T follicular helper cell (primary cell): ENCODE measurements around the gene SMU1.
A peak's percentile ranks its signal among the peaks of the same experiment; 100 is the strongest.

Experiments used
- DNase-seq: peaks from one replicate; pipeline ENCODE4 v3.0.0-alpha.2; 2020; ENCODE audit warnings: low read depth

Gene SMU1

GRCh38 chr9:33044677-33045282 lies 31.7 kb downstream of the SMU1 start:
- no peak for DNase-seq

- DNase-seq, result peak; percentile 48
These were observed 32.3 kb downstream of the SMU1 start for GRCh38 chr9:33044162-33044673.

- DNase-seq, result no peak
These were observed 32.8 kb downstream of the SMU1 start for GRCh38 chr9:33043671-33044070.

GRCh38 chr9:33042473-33042872 lies 34.0 kb downstream of the SMU1 start:
- DNase-seq, result no peak

- no peak for DNase-seq
These were observed 34.9 kb downstream of the SMU1 start for GRCh38 chr9:33041432-33042188.

GRCh38 chr9:33040792-33041431 lies 35.6 kb downstream of the SMU1 start:
- DNase-seq, result no peak

GRCh38 chr9:33032865-33033264 lies 43.6 kb downstream of the SMU1 start:
- no peak for DNase-seq

GRCh38 chr9:33032292-33032691 lies 44.2 kb downstream of the SMU1 start:
- no peak for DNase-seq

- DNase-seq, result no peak
These were observed 46.2 kb downstream of the SMU1 start for GRCh38 chr9:33030285-33030684.

- DNase-seq, result no peak
These were observed 47.2 kb downstream of the SMU1 start for GRCh38 chr9:33029231-33029786.

GRCh38 chr9:33025572-33026342 lies 50.7 kb downstream of the SMU1 start:
- DNase-seq, result peak; percentile 65

GRCh38 chr9:33024966-33025571 lies 51.4 kb downstream of the SMU1 start, which contains the start of gene DNAJA1:
Gene DNAJA1, plus strand, starts transcription at chr9:33025273. Its CDS starts 1,212 bp downstream, at chr9:33026485.
- DNase-seq, result peak; percentile 92

- no peak for DNase-seq
These were observed 52.1 kb downstream of the SMU1 start for GRCh38 chr9:33024126-33024965.

GRCh38 chr9:33023661-33024060 lies 52.8 kb downstream of the SMU1 start:
- no peak for DNase-seq

GRCh38 chr9:33022755-33023154 lies 53.7 kb downstream of the SMU1 start:
- no peak for DNase-seq

- no peak for DNase-seq
These were observed 54.2 kb downstream of the SMU1 start for GRCh38 chr9:33022303-33022702.

- DNase-seq, result no peak
These were observed 56.7 kb downstream of the SMU1 start for GRCh38 chr9:33019797-33020196.

- DNase-seq, result no peak
These were observed 59.0 kb downstream of the SMU1 start for GRCh38 chr9:33017283-33018041.

- DNase-seq, result no peak
These were observed 61.8 kb downstream of the SMU1 start for GRCh38 chr9:33014665-33015014.
